ENCODE measurements around the gene CCDC86.
"Not testable (repeated sequence)": the region's sequence is repeated elsewhere in the genome, so short reads cannot be mapped to it uniquely, and the experiment has no call there.

CCDC86 gene, protein sequence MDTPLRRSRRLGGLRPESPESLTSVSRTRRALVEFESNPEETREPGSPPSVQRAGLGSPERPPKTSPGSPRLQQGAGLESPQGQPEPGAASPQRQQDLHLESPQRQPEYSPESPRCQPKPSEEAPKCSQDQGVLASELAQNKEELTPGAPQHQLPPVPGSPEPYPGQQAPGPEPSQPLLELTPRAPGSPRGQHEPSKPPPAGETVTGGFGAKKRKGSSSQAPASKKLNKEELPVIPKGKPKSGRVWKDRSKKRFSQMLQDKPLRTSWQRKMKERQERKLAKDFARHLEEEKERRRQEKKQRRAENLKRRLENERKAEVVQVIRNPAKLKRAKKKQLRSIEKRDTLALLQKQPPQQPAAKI

DNA sequence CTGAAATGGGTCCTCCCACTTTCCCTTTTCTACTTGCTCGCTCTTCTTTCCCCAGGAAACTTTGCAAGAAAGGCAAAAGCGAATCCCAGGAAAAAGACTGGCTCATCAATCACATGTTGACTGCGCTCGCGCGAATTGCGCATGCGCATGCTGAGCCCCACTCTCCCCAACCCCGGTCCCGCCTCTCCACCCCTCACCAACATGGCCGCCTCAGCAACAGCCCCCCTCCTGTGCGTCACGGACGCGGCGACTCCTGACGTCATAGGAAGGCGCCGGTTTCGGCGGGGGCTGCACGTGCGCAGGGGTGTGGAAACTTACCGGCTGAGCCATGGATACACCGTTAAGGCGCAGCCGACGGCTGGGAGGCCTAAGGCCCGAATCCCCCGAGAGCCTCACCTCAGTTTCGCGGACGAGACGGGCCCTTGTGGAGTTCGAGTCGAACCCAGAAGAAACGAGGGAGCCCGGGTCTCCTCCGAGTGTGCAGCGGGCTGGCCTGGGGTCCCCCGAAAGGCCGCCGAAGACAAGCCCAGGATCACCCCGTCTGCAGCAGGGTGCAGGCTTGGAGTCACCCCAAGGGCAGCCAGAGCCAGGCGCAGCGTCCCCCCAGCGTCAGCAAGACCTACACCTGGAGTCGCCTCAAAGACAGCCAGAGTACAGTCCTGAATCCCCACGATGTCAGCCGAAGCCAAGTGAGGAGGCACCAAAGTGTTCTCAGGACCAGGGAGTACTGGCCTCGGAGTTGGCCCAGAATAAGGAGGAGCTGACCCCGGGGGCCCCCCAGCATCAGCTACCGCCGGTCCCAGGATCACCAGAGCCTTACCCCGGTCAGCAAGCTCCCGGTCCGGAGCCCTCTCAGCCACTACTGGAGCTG, at the start of gene CCDC86:
Gene CCDC86, plus strand, starts transcription at position 317 of the 871 bp plus-strand sequence. Its CDS starts 12 bp downstream, at position 329.
- ATAC-seq (peak; percentile 90), DNase-seq (peak; percentile 99)

DNA sequence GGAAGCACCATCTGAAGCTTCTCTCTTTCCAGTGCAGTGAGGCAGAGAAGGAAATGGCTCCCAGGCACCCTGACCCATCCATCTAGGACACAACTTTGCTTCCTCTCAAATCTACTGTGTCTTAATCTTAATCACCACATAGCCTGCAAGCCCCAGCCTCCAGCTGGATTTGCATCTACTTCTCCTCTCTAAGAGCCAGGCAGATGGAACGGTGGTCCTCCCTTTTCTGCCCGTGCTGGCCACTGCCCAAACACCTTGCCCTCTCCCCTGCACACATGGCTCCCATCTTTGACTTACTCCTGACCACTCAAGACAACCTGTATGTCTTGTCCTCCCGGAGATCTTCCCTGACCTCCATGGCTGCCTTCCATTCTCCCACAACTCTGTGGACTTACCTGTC, 49.4 kb upstream of the CCDC86 start:
- ATAC-seq (no peak), DNase-seq (no peak)

DNA sequence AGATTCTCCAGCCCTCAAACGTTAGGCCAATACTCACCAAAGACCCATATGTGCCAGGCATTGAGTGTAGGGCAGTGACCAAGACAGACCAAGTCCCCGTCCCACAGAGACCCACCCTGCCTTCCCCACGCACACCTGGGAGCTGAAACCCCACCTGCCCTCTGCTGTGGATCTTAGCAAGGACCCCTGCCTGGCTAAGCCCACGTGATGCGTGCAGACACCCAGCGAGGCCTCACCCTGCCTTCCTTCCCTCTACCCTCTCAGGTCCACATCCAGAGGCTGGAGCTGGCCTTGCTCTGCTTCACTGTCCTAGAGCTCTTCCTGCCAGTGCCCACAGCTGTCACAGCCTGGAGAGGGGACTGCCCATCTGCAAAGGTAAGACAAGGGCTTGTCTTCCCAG, 46.6 kb upstream of the CCDC86 start:
- ATAC-seq, result no peak
- DNase-seq, result no peak

DNA sequence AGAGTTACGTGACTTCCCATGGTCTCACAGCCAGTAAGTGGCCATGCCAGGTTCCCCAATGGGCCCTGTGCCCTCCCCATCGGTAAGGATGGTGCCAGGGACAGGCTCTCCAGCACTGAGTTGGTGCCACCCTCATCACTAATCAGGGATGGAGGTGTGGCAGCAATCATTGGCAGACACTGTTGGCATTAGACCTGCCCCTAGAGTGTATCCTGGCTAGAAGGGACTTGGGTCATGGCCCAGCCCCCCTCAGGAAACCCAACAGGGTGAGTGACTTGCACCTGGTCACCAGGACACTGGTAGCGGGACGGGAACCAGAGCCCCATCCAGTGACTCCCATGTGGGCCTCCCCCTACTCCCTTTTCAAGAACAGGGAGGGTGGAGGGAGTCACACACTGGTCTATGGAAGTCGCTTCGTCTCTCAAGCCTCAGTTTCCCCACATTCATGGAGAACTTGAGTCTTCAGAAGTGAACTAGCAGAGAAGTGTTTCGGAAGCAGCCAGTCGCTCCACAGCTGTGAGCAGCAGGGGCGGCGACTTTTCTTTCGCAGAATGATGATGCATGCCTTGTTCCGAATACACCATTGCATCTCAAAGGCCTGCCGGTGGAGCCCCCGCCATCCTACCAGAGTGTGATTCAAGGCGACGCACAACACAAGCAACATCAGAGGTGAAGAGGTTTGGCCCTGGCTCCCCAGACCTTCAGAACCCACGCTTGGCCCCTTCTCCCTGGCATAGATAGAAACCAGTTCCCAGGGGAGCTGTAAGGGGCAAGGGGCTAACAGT, 43.9 kb upstream of the CCDC86 start:
- no peak for DNase-seq
- ATAC-seq, result no peak

DNA sequence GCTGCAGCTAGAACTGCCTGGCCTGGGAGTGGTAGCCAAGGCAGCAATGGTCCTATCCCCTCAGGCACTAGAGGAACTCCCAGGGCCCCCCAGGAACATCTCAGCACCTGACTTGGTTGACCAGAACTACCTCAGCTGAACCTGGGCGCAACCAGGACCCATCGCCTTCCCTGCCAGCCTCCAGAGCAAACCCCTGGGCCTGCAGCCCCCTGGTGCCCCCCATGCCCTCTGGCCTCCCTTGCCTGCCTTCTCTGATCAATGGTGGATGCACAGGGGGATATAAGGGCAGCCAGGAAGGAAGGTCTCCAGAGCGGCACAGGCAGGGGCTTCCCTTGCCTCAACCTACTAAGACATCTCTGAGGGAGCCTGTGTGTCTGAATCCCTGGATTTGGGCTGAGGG, 43.3 kb upstream of the CCDC86 start:
- ATAC-seq, result no peak
- no peak for DNase-seq

DNA sequence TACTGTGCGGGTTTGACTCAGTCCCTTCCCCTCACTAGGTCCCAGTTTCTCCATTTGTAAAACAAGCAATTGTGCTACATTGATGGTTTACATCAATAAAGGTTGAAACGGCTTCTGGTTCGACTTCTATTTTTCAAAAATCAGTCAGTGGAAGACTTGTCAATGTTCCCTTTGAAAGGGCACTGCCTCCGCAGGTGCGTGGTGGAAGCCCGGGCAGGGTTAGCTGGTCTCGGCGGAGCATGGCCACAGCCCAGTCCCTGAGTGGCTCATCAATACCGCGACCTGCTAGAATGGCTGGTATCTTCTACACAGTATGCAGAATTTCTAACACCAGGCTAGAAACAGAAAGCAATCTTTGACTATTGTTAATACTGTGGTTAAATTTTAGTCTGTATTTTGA, 40.7 kb upstream of the CCDC86 start:
- no peak for ATAC-seq
- DNase-seq, result no peak

DNA sequence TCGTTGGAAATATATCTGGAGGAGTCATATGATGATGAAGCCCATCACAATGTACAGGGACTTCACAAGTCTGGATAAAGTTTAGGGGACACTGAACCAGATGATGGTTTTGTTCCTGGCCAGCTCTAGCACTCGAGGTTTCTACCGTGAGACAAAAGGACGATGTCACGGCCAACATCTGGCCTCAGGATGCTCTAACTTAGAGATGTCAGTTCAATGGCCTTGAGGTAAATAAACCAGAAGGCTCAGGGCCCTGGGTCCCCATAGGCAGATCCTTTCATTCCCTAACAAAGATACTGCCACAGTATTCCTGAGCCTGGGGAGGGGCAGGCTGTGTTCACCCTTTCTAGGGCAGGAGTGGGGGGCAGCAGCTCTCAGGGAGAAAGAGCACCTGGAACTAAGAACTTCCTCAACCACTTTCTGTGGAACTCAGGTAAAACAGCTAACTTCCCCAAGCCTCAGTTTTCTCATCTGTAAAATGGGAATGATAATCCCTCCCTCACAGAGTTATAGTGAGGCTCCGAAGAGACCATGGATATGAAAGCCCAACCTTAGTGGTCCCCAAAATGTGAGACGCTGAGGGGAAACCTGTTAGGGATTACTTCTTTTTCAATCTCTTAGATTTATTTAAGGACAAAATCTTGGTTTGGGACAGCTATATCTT, 38.5 kb upstream of the CCDC86 start:
- ATAC-seq (no peak), DNase-seq (no peak)

DNA sequence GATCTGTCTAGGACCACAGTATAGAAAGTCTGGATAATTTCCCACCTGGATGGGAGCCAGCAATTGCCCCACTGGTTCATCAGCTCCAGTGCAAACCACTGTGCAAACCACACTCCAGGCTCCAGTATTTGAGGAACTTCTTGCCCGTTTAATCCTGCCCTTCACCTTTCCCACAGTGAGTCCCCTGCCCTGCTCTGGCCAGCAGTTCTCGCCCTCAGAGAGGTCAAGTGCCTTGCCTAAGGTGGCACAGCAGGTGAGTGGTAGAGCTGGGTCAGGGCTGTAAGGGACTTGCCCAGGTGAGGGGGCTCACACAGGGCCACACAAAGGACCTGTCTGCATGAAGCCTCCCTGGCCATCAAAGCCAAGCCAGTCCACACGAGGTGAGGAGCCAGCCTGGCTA, 32.7 kb upstream of the CCDC86 start:
- ATAC-seq (no peak), DNase-seq (no peak)

DNA sequence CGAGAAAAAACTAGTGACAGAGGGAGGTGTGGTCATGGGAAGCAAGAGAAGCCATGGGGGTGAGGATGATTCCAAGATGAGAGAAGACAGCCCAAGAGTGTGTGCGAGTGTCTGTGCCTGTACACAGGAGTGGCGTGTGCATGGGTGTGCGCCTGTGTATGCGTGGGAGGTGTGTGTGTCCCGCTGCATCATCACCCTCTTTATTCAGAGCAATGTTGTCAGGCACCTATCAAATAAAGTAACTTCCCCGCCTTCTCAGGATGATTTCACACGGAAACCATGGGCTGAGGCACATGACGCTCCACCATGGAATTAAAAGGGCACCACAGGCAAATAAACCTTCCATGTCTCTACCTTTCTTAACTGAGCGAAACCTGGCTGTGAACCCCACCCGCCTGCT, 32.2 kb upstream of the CCDC86 start:
- ATAC-seq, result no peak
- DNase-seq, result no peak

DNA sequence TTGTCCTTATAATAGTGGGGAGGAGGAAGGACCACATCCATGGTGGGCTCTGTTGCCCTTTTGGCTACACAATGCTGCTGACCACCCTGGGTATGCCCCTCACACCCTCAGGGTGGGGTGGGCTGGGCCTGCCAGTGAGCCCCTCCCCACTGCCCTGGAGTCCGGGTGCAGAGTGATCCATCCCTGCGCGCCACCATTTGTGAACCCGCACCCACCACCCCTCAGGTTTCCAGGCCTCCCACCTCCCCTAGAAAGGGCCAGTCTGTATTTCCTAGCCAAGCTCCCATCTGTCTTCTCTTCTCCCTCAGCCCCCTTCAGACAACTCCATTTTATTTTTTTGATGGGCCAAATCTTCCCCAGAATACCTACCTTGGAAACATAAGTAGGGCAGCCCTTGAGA, 31.8 kb upstream of the CCDC86 start:
- ATAC-seq, result no peak
- DNase-seq, result no peak

DNA sequence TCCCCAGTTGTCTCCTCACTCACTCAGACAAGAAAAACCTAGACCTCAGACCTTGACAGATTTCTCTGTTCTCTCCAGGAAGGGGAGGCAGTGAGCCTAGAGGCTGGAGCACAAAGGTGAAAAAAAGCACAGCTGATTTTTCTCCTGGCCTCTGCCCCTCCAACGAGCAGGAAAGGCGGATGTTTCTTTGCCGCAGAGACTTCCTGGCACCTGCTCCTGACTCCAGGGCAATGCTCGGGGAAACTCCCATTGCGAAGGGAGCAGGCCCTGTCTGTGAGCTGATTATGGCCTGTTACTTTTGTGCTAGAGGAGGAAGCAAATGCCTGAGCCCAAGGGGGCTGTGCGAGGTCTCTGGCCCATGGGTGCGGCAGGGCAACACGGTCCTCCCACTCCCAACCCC, 31.3 kb upstream of the CCDC86 start:
- ATAC-seq (no peak), DNase-seq (no peak)

DNA sequence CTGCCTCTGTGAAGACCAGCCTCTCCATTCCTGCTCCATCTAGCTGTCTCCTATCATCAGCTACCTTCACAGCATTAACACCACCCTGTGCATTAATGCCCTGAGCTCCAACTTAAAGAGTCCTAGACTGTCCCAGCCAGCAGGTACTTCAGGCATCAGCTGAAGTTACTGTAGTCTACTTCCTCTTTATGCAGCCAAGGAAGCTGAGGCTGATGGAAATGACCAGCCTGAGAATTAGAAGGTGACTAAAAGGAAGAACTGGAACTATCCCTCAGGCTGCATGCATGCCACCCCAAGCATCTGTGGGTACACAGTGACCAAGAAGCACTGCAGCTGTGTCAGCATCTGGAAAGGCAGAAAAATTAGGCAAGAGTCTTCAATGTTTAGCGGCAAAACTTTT, 28.6 kb upstream of the CCDC86 start:
- DNase-seq (no peak), ATAC-seq (no peak)

DNA sequence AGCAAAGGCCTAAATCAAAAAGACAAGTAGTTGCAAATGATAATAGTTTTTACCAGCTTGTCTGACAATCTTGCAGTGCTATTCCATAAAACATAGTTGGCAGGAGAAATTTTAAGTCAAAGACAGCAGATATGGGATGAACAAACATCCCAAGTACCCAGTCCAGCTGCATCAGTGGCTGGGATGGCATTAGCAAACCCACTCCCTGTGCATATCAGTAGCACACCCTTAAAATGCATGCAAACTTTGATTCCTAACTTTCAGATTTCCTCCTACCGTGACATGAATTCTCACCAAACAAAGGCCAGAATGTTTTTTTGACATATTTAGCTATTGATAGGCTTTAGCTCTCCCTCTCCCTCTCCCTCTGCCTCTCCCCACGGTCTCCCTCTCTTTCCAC, 27.8 kb upstream of the CCDC86 start:
- DNase-seq, result no peak
- ATAC-seq, result no peak

DNA sequence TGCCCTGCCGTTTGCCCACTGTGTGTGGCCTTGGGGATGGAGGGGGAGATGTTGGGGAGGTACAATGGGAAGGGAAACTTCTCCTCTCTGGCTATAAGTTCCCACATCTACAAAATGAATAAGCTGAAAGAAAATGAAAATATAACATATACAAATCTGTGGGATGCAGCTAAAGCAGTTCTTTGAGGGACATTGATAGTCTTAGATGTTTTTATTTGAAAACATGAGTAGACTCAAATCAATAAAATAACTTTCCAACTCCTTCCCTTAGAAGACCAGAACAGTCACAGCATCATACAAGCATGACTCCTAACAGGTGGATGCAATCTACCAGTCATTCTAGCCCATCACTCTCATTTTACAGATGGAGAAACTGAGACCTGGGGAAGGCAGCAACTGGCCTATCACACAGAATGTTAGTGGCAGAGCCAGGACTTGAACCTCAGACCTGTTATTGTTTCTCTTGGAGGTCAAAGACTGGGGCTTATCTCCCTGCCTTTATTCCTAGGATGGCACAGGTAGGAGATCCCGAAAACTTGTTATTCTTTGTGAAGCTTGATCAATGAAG, 25.2 kb upstream of the CCDC86 start:
- ATAC-seq (no peak), DNase-seq (no peak)

DNA sequence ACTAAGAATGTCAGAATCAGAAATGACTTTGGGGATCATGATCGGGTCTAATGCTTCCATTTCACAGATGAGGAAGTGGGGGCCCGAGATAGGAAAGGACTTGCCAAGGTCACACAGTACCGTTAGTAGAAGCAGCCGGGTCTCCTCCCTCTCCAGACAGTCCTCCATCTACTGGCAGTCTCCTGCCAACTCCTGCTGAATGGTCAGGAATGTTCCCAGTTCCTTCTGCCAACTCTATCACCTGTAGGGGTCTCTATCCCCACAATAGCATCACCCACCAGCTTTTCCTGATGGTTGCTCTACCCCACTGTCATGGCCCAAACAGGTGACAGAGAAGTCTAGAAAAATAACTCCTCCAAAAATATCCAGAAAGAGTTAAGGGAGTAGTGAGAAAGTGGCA, 23.9 kb upstream of the CCDC86 start:
- ATAC-seq (no peak), DNase-seq (no peak)

DNA sequence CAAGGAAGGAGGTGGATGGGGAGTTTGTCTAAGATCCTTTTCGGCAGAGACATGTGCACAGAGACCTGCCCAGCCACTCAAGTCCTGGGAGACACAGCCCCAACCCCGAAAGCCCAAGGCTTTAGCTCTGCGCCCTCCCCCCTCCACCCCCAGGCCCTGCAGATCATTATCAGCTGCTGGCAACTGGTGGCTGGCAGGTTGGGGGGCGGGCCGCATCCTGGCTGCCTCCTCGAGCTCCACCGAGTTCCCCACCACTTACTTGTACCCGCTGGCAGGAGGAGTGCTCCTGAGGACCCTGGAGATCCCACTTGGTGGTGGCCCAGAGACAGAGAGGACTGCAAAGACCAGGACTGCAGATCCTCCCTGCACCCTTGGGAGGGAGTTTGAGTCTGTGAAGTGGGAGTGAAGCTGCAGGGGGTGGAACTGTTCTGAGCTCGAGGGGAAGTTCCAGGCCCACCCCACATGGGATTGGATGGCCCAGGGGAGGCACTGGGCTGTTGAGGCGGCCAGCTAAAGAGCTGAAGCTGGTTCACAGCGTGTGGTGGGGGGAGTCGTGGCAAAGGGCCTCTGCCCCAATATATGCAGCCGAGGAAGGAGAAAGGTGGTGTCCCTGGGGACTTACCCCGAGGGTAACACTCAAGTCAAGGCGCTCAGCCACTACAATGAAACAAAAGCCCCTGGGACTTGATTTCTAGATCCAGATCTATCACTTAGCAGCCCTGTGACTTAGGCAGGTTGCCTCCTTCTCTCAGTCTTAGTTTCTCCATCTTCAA, 19.9 kb upstream of the CCDC86 start:
- ATAC-seq, result no peak
- DNase-seq, result no peak

DNA sequence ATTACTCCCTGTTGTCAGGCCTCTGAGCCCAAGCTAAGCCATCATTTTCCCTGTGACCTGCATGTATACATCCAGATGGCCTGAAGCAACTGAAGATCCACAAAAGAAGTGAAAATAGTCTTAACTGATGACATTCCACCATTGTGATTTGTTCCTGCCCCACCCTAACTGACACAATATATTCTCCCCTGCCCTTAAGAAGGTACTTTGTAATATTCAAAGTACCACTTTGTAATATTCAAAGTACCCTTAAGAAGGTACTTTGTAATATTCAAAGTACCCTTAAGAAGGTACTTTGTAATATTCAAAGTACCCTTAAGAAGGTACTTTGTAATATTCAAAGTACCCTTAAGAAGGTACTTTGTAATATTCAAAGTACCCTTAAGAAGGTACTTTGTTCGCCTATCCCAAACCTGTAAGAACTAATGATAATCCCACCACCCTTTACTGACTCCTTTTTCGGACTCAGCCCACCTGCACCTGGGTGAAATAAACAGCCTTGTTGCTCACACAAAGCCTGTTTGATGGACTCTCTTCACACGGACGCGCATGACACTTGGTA, 18.1 kb upstream of the CCDC86 start:
- not testable (repeated sequence) for ATAC-seq, DNase-seq

DNA sequence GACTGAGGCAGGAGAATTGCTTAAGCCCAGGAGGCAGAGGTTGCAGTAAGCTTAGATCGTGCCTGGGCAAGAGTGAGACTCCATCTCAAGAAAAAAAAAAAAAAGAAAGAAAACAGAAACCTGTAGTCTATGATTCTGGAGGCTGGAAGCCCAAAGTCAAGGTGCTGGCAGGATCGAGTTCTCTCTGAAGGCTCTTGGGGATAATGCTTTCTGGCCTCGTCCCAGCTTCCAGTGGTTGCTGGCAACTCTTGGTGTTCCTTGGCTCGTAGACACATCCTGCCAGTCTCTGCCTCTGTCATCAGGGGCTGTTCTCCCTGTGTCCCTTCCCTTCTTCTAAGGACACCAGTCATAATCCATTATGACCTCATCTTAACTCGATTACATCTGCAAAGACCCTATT, 16.8 kb upstream of the CCDC86 start:
- no peak for ATAC-seq
- no peak for DNase-seq

DNA sequence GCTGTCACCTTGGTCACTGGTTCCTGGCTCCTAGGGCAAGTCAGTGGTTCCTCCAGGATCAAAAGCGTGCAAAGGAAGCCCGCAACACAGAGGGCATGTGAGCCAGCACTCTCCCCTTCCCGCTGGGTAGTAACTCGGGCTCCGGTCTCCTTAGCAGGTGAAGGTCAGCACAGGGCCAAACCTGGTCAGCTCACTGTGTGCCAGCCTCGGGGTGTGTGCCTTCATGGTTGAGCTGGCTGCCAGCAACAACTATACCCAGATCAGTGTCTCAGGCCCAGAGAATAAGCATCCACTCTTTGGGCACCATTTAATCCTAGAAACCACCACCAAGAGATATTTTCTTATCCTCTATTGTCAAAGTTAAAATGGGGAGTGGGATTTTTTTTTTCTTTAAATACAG, 16.1 kb upstream of the CCDC86 start:
- no peak for DNase-seq

DNA sequence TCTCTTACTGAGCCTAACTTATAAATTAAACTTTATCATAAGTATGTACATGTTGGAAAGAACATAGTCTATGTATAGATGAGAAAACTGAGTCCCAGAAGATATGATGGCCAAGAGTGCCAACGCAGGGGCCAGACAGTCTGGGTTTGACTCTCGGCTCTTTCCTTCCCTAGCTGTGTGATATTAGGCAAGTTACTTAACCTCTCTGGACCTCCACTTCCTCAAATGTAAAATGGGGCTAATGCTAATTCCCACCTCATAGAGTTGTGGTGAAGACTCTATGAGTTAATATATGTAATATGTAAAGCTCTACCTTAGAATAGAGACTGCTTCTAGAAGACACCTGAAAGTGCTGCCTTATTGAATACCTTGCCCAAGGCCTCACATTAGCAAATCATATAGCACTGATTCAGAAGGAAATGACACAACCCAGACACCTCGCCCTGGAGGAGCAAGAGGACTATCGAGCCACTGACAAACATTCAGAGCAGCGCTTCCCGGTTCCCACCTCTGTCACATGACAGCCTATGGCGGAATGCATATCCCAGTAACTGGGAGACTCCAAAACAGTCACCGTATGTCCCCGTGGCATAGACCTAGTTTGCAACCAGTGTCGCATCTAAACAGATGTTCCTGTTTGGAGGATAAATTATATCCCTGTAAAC, 11.3 kb upstream of the CCDC86 start:
- DNase-seq (no peak), ATAC-seq (no peak)

More for the DNA sequence above, 16.1 kb upstream of the CCDC86 start:
- ATAC-seq, result no peak

All from stimulated activated naive CD8-positive, alpha-beta T cell treated with anti-CD3 and anti-CD28 coated beads, Interleukin-15, Interleukin-2, amounts not matched to agents 100 U/mL and 50 U/mL, for 24 hours (primary cell).